GM23338 (cell line): ENCODE results near the gene SERPINE2. TPM values are rescaled to one million over a fixed set of nuclear protein-coding genes. Genes with fewer than 3 reads are reported as not detected.
A peak's percentile ranks its signal among the peaks of the same experiment; 100 is the strongest.

ENCODE experiments used
- ATAC-seq: fragments of 200-7000 bp; cut with Tn5 transposase; 3 replicates; pipeline ENCODE4 v1.9.1; 2020
- DNase-seq: peaks from one replicate; pipeline ENCODE4 v3.0.0-alpha.2; 2015; ENCODE audit warnings: low spot score
- H2AFZ ChIP-seq: fragments of 200-600 bp; sonication (generic); 2 replicates; pipeline ENCODE4 v1.8.0; 2016; ENCODE audit warnings: antibody characterized with exemption, mild to moderate bottlenecking, moderate library complexity
- H3F3A ChIP-seq: fragments of 200-600 bp; sonication (generic); replicated peaks from 2 replicates; pipeline ENCODE4 v1.8.0; 2017; ENCODE audit warnings: antibody characterized with exemption, mixed run types, low read depth
- H3K27ac ChIP-seq: fragments of 200-600 bp; sonication (generic); 2 replicates; pipeline ENCODE4 v1.6.1; 2016; ENCODE audit warnings: low read depth
- H3K27me3 ChIP-seq: fragments of 200-600 bp; sonication (generic); 2 replicates; pipeline ENCODE4 v1.8.0; 2016; ENCODE audit warnings: mild to moderate bottlenecking, mixed run types, moderate library complexity; ENCODE audit not compliant: insufficient read depth
- H3K36me3 ChIP-seq: fragments of 200-600 bp; sonication (generic); 2 replicates; pipeline ENCODE4 v1.8.0; 2016; ENCODE audit warnings: mild to moderate bottlenecking; ENCODE audit not compliant: insufficient read depth
- H3K4me1 ChIP-seq: fragments of 200-600 bp; sonication (generic); 2 replicates; pipeline ENCODE4 v1.8.0; 2016; ENCODE audit warnings: mild to moderate bottlenecking, moderate library complexity; ENCODE audit not compliant: insufficient read depth
- H3K4me2 ChIP-seq: fragments of 200-600 bp; sonication (generic); 2 replicates; pipeline ENCODE4 v1.7.1; 2017; ENCODE audit warnings: mixed run types
- H3K4me3 ChIP-seq: fragments of 200-600 bp; sonication (generic); 2 replicates; pipeline ENCODE4 v1.6.1; 2016; ENCODE audit warnings: mixed run types
- H3K79me2 ChIP-seq: fragments of 200-600 bp; sonication (generic); replicated peaks from 2 replicates; pipeline ENCODE4 v1.8.0; 2017; ENCODE audit warnings: mild to moderate bottlenecking; ENCODE audit not compliant: insufficient read depth
- H3K9me2 ChIP-seq: fragments of 200-600 bp; sonication (generic); 2 replicates; pipeline ENCODE4 v1.8.0; 2017; ENCODE audit not compliant: insufficient read depth
- H4K20me1 ChIP-seq: fragments of 200-600 bp; sonication (generic); replicated peaks from 2 replicates; pipeline ENCODE4 v1.8.0; 2017; ENCODE audit warnings: mild to moderate bottlenecking; ENCODE audit not compliant: insufficient read depth
- H3K27ac Mint-ChIP-seq: 2 replicates; pipeline ENCODE4 v1.8.0; 2020; ENCODE audit warnings: inconsistent platforms, mild to moderate bottlenecking, moderate library complexity, mixed read lengths
- H3K27me3 Mint-ChIP-seq: 3 replicates; pipeline ENCODE4 v1.8.0; 2022; ENCODE audit warnings: low read depth, mild to moderate bottlenecking, moderate library complexity, mixed read lengths, inconsistent platforms; ENCODE audit not compliant: insufficient read depth, poor library complexity
- H3K36me3 Mint-ChIP-seq: 3 replicates; pipeline ENCODE4 v1.8.0; 2021; ENCODE audit warnings: low read depth, mild to moderate bottlenecking, inconsistent platforms, moderate library complexity, mixed read lengths
- H3K4me1 Mint-ChIP-seq: 3 replicates; pipeline ENCODE4 v1.8.0; 2020; ENCODE audit warnings: mild to moderate bottlenecking, inconsistent platforms, mixed read lengths
- H3K4me3 Mint-ChIP-seq: 3 replicates; pipeline ENCODE4 v1.8.0; 2021; ENCODE audit warnings: moderate library complexity, mild to moderate bottlenecking, inconsistent platforms, mixed read lengths
- H3K9me3 Mint-ChIP-seq: 3 replicates; pipeline ENCODE4 v1.8.0; 2020; ENCODE audit warnings: moderate library complexity, mild to moderate bottlenecking, inconsistent platforms, mixed read lengths
- CREB1 ChIP-seq: fragments of 250-450 bp; sonication (Bioruptor Pico); IDR thresholded peaks from 2 replicates; pipeline ENCODE4 v1.5.0; 2020; ENCODE audit warnings: low read depth, mild to moderate bottlenecking, moderate library complexity
- CTCF ChIP-seq, 2 experiments: fragments of 200-600 bp in 1 of 2; sonication (generic) in 1 of 2; conservative IDR thresholded peaks; 2 replicates each; pipeline versions ENCODE4 v1.5.1 to v1.6.1; 2016 to 2017; ENCODE audit warnings: antibody characterized with exemption in 2 of 2, low read depth in 2 of 2, mild to moderate bottlenecking in 2 of 2, moderate library complexity in 1 of 2
- ETS1 ChIP-seq: IDR thresholded peaks from 2 replicates; pipeline ENCODE4 v1.6.1; 2016; ENCODE audit warnings: antibody characterized with exemption
- EZH2phosphoT487 ChIP-seq: fragments of 200-600 bp; sonication (generic); IDR thresholded peaks from one replicate; pipeline ENCODE4 v1.8.1; 2018; ENCODE audit warnings: antibody characterized with exemption; ENCODE audit not compliant: unreplicated experiment
- JUNB ChIP-seq: IDR thresholded peaks from one replicate; pipeline ENCODE4 v1.6.1; 2016; ENCODE audit warnings: antibody characterized with exemption; ENCODE audit not compliant: unreplicated experiment
- NANOG ChIP-seq: IDR thresholded peaks from 2 replicates; pipeline ENCODE4 v1.6.1; 2016; ENCODE audit warnings: antibody characterized with exemption, borderline replicate concordance
- POLR2AphosphoS5 ChIP-seq: IDR thresholded peaks from 2 replicates; pipeline ENCODE4 v1.6.1; 2016; ENCODE audit warnings: antibody characterized with exemption, low read depth
- STAT1 ChIP-seq: IDR thresholded peaks from one replicate; pipeline ENCODE4 v1.6.1; 2016; ENCODE audit warnings: antibody characterized with exemption; ENCODE audit not compliant: unreplicated experiment
- ZNF114 ChIP-seq: fragments of 250-450 bp; sonication (Bioruptor Pico); IDR thresholded peaks from 2 replicates; pipeline ENCODE4 v1.5.0; 2020; ENCODE audit warnings: mild to moderate bottlenecking, moderate library complexity
- ZNF331 ChIP-seq: fragments of 250-450 bp; sonication (Bioruptor Pico); IDR thresholded peaks from 2 replicates; pipeline ENCODE4 v1.5.0; 2020; ENCODE audit warnings: low read depth, mild to moderate bottlenecking, moderate library complexity
- polyA plus RNA-seq: library from polyadenylated mRNA; unstranded; fragments of >200 nt; fragmentation: Nextera tagmentation; extraction: Ambion mirVana; gene quantifications from 2 replicates; pipeline ENCODE4 v1.2.1, GENCODE V29; 2016
- total RNA-seq: library from RNA; depleted of rRNA; stranded (reverse); fragments of >200 nt; shearing (Covaris generic); gene quantifications from 2 replicates; pipeline ENCODE4 v1.2.3, GENCODE V29; 2014
- TF ChIP-seq, protein P1 (sequence below): IDR thresholded peaks from one replicate; pipeline ENCODE4 v1.6.1; 2018; ENCODE audit warnings: antibody characterized with exemption; ENCODE audit not compliant: unreplicated experiment

Gene SERPINE2
- total and polyA plus RNA-seq, 2 experiments from 2014 or later = 38.6 to 44.2 TPM

GRCh38 chr2:223949241-223949840, 89.7 kb downstream of the SERPINE2 start:
- Histone ChIP-seq H3K27ac (no peak overlapping the region), H3K4me2 (no peak overlapping the region), H3F3A (no peaks in the 10 kb centered on the region), H3K4me3 (no peak overlapping the region), H3K9me2 (no peaks in the 10 kb centered on the region), H2AFZ (no peak overlapping the region), H3K79me2 (peaks cover 13% of the 10 kb centered on the region; the same call in 1 of the 2 replicates), H3K4me1 (peaks cover 41% of the 10 kb centered on the region), H3K36me3 (no peaks in the 10 kb centered on the region), H4K20me1 (no peaks in the 10 kb centered on the region), H3K27me3 (no peaks in the 10 kb centered on the region)
- TF ChIP-seq EZH2phosphoT487 = no peak
- no peak for TF ChIP-seq ZNF114 (CRISPR knock-in tag)
- TF ChIP-seq CREB1 = no peak
- no peak for TF ChIP-seq ZNF331 (CRISPR knock-in tag)
- no peak for TF ChIP-seq POLR2AphosphoS5
- no peak for TF ChIP-seq NANOG
- no peak for TF ChIP-seq JUNB
- TF ChIP-seq CTCF (conservative IDR thresholded peaks at IDR 0.05; ENCODE audit: low read depth in 2 of 2) = peak in 1 of 2 experiments; percentile 22; a peak in 1 of 4 replicates
- ATAC-seq (no peak), DNase-seq (no peak)
- H3K9me3 Mint-ChIP-seq = no peaks in the 10 kb centered on the region
- H3K36me3 Mint-ChIP-seq = no peaks in the 10 kb centered on the region; the same call in 2 of the 3 replicates
- H3K27ac Mint-ChIP-seq = no peak overlapping the region
- peaks cover 46% of the 10 kb centered on the region for H3K4me1 Mint-ChIP-seq
- H3K4me3 Mint-ChIP-seq = no peak overlapping the region
- H3K27me3 Mint-ChIP-seq = peaks cover 9% of the 10 kb centered on the region

GRCh38 chr2:223947711-223948205, 91.3 kb downstream of the SERPINE2 start:
- Histone ChIP-seq H3K4me1 (peaks cover 51% of the 10 kb centered on the region), H3K27me3 (no peaks in the 10 kb centered on the region), H3F3A (no peaks in the 10 kb centered on the region), H3K27ac (no peak overlapping the region), H4K20me1 (peaks cover 10% of the 10 kb centered on the region; the same call in 1 of the 2 replicates), H3K36me3 (no peaks in the 10 kb centered on the region), H3K4me3 (no peak overlapping the region), H3K9me2 (no peaks in the 10 kb centered on the region), H3K4me2 (peak overlapping the region; percentile 51), H3K79me2 (peaks cover 28% of the 10 kb centered on the region), H2AFZ (peak overlapping the region; percentile 0; the same call in 1 of the 2 replicates)
- Mint-ChIP-seq H3K9me3 (peaks cover 3% of the 10 kb centered on the region; the same call in 1 of the 3 replicates), H3K4me3 (peak overlapping the region; percentile 16; the same call in 1 of the 3 replicates), H3K27me3 (peaks cover 9% of the 10 kb centered on the region), H3K36me3 (peaks cover 3% of the 10 kb centered on the region), H3K4me1 (peaks cover 54% of the 10 kb centered on the region), H3K27ac (peak overlapping the region; percentile 2)
- TF ChIP-seq POLR2AphosphoS5 (no peak), STAT1 (no peak), NANOG (no peak), ZNF114 (CRISPR knock-in tag) (no peak), ETS1 (no peak), ZNF331 (CRISPR knock-in tag) (no peak)
- TF ChIP-seq, protein P1, sequence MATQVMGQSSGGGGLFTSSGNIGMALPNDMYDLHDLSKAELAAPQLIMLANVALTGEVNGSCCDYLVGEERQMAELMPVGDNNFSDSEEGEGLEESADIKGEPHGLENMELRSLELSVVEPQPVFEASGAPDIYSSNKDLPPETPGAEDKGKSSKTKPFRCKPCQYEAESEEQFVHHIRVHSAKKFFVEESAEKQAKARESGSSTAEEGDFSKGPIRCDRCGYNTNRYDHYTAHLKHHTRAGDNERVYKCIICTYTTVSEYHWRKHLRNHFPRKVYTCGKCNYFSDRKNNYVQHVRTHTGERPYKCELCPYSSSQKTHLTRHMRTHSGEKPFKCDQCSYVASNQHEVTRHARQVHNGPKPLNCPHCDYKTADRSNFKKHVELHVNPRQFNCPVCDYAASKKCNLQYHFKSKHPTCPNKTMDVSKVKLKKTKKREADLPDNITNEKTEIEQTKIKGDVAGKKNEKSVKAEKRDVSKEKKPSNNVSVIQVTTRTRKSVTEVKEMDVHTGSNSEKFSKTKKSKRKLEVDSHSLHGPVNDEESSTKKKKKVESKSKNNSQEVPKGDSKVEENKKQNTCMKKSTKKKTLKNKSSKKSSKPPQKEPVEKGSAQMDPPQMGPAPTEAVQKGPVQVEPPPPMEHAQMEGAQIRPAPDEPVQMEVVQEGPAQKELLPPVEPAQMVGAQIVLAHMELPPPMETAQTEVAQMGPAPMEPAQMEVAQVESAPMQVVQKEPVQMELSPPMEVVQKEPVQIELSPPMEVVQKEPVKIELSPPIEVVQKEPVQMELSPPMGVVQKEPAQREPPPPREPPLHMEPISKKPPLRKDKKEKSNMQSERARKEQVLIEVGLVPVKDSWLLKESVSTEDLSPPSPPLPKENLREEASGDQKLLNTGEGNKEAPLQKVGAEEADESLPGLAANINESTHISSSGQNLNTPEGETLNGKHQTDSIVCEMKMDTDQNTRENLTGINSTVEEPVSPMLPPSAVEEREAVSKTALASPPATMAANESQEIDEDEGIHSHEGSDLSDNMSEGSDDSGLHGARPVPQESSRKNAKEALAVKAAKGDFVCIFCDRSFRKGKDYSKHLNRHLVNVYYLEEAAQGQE = no peak
- peak; percentile 1; the same call in 2 of the 3 replicates for ATAC-seq
- DNase-seq = peak; percentile 60
